T-helper 1 cell treated with Interleukin-12 subunit alpha and Interleukin-12 subunit beta and Interleukin-4 antibody, amounts not matched to agents 30 μg/mL and 1 μg/mL, for 36 hours (primary cell): ENCODE results near the gene ITGB1.
"Not testable (repeated sequence)": the region's sequence is repeated elsewhere in the genome, so short reads cannot be mapped to it uniquely, and the experiment has no call there.

Experiments
- H3K27ac Mint-ChIP-seq: one replicate; pipeline ENCODE4 v1.8.0; 2021; ENCODE audit warnings: mild to moderate bottlenecking, mixed read lengths
- H3K27me3 Mint-ChIP-seq: one replicate; pipeline ENCODE4 v1.8.0; 2021; ENCODE audit warnings: low read depth, mixed read lengths
- H3K36me3 Mint-ChIP-seq: one replicate; pipeline ENCODE4 v1.8.0; 2021; ENCODE audit warnings: low read depth, mixed read lengths
- H3K4me1 Mint-ChIP-seq: one replicate; pipeline ENCODE4 v1.8.0; 2021; ENCODE audit warnings: low read depth, mixed read lengths
- H3K4me3 Mint-ChIP-seq: one replicate; pipeline ENCODE4 v1.8.0; 2021; ENCODE audit warnings: mild to moderate bottlenecking, moderate library complexity, mixed read lengths
- H3K9me3 Mint-ChIP-seq: one replicate; pipeline ENCODE4 v1.8.0; 2021; ENCODE audit warnings: mixed read lengths

Gene ITGB1

DNA sequence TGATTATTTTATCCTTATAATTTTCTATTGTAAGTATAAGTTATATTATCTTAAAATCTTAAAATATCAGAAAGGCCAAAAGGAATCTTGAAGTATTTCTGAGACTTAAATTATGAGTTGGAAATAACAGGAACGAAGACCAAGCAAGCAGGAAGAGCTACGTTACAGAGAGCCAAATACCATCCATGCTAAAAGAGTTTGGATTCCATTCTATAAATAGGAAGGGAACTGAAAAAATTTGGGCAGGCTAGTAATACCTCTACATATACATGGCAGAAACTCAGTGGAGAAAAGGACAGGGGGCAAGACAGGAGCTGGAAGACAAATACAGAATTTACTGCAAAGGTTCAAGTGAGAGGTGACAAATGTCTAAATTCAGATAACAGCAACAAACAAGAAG lies 16.7 kb downstream of the ITGB1 start:
- Mint-ChIP-seq H3K9me3 (no peaks in the 10 kb centered on the region), H3K27ac (no peak overlapping the region), H3K36me3 (no peaks in the 10 kb centered on the region), H3K27me3 (no peaks in the 10 kb centered on the region), H3K4me3 (no peak overlapping the region), H3K4me1 (peaks cover 14% of the 10 kb centered on the region)

DNA sequence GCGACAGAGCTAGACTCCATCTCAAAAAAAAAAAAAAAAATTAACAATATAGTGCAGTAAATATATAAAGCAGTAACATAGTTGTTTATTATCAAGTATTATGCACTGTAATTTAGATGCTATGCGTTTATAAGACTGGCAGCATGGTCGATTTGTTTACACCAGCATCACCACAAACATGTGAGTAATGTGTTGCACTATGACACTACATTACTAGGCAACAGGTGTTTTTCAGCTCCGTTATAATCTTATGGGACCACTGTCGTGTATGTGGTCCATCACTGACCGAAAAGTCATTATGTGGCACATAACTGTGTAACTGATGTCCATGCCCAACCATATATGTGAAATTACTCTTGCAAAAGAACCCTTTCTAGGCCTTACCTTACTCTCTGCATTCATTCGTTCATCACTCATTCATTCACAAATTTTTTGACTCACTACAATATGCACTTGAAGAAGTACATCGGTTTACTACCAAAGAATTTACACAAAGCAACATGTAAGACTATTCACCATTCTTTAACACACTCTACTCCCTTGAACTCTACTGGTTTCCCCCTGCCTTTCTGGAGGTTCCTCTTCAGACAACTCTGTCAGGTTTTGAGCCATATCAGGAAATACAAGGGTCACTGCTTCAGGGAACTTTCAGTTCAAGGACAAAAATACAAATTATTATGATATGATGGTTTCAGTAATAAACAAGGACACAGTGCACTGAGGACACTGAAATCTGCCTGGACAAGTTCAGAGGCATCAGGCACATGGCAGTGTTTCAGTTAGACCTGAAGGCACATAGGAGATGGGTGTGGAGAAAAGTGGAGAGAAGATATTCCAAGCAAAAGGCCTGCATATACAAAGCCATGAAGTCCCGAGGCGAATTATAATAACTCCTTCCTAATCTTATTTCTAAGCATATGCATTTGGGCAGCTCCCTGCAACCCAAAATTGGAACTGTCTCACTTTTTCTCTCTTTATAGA lies 17.4 kb downstream of the ITGB1 start:
- Mint-ChIP-seq H3K9me3 (no peaks in the 10 kb centered on the region), H3K36me3 (peaks cover 3% of the 10 kb centered on the region), H3K27ac (peak overlapping the region; percentile 13), H3K4me3 (no peak overlapping the region), H3K27me3 (no peaks in the 10 kb centered on the region), H3K4me1 (peaks cover 14% of the 10 kb centered on the region)

DNA sequence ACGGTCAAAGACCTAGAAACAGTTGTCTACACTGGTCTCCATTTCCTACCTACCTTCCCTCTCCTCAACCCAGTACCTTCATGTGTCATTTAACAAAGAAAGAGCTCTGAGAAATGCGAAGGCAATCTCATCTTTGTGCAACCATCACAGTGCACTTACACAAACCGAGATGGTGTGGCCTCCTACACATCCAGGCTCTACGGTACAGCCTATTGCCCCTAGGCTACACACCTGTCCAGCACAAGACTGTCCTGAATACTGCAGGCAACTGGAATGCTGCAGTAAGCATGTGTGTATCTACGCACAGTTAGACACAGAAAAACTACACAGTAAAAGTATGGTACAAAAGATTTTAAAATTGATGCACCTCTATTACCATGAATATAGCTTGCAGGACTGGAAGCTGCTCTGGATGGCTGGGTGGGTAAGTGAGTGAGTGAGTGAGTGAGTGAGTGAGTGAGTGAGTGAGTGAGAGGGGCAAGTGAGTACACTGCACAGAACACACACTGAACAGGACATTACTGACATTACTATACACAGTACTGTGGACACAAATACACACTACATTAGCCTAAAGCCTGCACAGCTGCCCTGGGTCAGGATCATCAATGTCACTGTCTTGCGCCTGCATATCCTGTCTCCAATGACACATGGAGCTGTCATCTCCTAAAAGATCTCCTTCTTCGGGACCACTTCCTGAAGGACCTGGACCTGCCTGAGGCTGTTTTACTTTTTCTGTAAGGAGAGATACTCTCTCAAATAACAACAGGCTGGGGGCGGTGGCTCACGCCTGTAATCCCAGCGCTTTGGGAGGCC lies 18.5 kb downstream of the ITGB1 start:
- Mint-ChIP-seq H3K4me3 (no peak overlapping the region), H3K27me3 (no peaks in the 10 kb centered on the region), H3K27ac (no peak overlapping the region), H3K4me1 (peaks cover 14% of the 10 kb centered on the region), H3K9me3 (no peaks in the 10 kb centered on the region), H3K36me3 (peaks cover 3% of the 10 kb centered on the region)

DNA sequence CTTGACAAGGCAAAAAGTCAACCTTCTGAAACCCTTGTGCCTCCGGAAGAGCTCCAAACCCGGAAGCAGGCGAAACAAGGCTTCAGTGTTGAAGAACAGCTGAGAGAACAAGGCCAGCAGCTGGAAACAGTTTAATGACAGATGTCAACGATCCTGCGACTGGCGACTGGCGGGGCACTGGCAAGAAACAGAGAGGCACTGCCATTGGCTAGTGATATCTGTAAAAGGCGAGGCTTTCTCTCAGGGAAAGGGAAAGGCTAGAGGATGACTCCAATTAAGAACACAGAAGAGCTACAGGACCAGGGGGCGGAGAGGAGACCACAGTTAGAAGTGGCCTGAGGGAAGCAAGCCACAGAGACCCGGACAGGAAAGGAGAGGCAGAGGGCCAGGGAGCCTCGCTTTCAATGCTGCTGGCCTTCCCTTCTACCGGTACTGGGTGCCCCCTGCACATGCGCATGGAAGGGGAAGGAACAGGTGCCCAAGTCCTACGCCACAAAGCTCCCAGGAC lies 19.4 kb downstream of the ITGB1 start:
- Mint-ChIP-seq H3K4me1 (peaks cover 14% of the 10 kb centered on the region), H3K27me3 (no peaks in the 10 kb centered on the region), H3K4me3 (no peak overlapping the region), H3K27ac (no peak overlapping the region), H3K9me3 (no peaks in the 10 kb centered on the region), H3K36me3 (peaks cover 3% of the 10 kb centered on the region)

DNA sequence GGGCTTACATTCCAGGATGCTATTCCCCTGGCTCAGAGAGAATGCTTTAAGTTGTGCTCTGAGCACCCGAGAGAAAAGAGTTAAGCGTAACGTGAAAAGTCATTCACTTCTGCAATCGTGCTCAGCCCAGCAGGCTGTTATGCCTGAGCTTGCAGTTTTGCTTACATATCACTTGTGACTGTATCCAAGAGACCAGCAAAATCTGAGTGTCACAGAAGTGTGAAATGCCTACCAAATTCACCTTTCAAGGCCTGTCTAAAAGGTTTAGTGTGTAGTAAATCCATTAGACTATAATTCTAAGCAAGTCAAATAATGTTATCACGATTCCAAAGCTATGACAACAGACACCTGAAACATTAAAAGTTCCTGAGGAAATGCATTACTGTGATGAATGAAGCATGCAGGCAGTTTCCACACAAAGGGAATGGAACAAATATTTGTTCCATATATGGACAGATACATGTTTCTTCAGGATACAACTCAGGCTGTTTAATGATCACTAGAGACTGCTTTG lies 20.1 kb downstream of the ITGB1 start:
- H3K9me3 Mint-ChIP-seq: no peaks in the 10 kb centered on the region
- H3K36me3 Mint-ChIP-seq: peaks cover 4% of the 10 kb centered on the region
- H3K27me3 Mint-ChIP-seq: no peaks in the 10 kb centered on the region
- H3K4me1 Mint-ChIP-seq: peaks cover 14% of the 10 kb centered on the region
- H3K4me3 Mint-ChIP-seq: no peak overlapping the region
- H3K27ac Mint-ChIP-seq: no peak overlapping the region

DNA sequence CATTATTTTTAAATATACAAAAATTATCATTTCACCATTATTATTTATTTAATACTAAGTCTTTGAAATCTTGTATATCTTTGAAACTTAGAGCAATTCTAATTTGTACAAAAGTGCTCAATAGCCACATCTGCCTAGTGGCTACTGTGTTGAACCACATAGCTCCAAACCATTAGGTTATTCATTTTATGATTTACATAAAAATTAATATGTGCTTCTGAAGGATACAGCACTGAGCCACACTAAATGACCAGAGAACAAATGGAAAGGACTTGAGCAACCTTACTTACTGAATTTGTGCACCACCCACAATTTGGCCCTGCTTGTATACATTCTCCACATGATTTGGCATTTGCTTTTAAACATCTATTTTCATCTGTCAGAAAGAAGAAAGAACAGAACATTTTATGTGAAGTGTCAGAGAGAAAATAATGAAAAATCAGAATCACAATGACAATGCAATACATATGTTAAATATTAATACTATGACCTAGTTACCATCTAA lies 25.8 kb downstream of the ITGB1 start:
- peaks cover 13% of the 10 kb centered on the region for H3K36me3 Mint-ChIP-seq
- no peak overlapping the region for H3K4me3 Mint-ChIP-seq
- no peaks in the 10 kb centered on the region for H3K27me3 Mint-ChIP-seq
- H3K27ac Mint-ChIP-seq: no peak overlapping the region
- H3K4me1 Mint-ChIP-seq: peaks cover 3% of the 10 kb centered on the region
- H3K9me3 Mint-ChIP-seq: no peaks in the 10 kb centered on the region

DNA sequence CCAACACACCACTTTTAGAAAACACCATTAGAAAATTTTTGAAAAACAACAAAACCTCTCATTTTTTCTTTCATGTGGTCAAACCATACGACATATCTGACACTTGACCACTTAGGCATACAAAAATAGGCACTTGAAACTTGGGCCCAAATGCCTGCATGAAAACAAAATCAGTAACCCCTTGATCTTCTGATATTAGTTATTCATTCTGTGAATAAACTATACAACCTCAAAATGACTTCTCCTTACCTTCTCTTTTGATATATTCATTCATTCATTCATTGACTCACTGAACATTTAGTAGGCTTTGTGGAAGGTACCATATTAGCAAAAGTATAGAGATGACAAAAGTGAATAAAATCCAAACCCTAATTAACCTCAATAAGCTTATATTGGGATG lies 26.4 kb downstream of the ITGB1 start:
- H3K36me3 Mint-ChIP-seq: peaks cover 20% of the 10 kb centered on the region
- peaks cover 3% of the 10 kb centered on the region for H3K4me1 Mint-ChIP-seq
- no peak overlapping the region for H3K4me3 Mint-ChIP-seq
- H3K27me3 Mint-ChIP-seq: no peaks in the 10 kb centered on the region
- no peak overlapping the region for H3K27ac Mint-ChIP-seq
- H3K9me3 Mint-ChIP-seq: peaks cover under 1% of the 10 kb centered on the region

DNA sequence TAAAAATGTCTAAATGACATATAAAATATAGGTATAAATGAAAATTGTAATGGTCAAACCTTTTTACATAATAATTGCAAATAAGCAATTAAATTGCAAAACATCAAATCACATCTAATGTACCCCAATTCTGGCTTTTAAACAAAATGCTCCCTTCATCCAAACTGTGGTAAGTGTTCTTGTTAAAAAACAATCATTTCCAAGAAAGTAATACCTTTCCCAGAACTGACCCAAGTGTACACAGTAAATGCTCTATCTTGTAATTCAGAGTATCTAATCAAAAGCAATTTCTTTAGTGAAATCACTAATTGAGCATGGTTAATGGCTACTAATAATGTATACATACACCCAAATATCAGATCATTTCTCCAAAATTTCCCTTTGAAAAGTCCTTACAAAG lies 28.0 kb downstream of the ITGB1 start:
- peaks cover 25% of the 10 kb centered on the region for H3K36me3 Mint-ChIP-seq
- H3K27me3 Mint-ChIP-seq: no peaks in the 10 kb centered on the region
- H3K27ac Mint-ChIP-seq: no peak overlapping the region
- no peak overlapping the region for H3K4me3 Mint-ChIP-seq
- peaks cover 4% of the 10 kb centered on the region for H3K9me3 Mint-ChIP-seq
- H3K4me1 Mint-ChIP-seq: peaks cover 3% of the 10 kb centered on the region

DNA sequence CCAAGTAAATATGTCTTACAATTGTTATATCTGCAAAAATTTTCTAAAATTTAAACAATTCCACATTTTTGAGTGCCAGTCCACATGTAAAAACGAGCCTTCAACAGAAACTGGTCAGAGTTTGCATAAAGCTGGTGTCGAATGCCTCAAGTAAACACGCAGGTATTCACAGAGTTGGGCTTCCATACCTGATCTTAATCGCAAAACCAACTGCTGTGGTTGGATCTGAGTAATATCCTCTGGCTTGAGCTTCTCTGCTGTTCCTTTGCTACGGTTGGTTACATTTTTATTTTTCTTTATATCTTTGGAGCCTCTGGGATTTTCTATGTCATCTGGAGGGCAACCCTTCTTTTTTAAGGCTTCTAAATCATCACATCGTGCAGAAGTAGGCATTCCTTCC lies 28.4 kb downstream of the ITGB1 start:
- peaks cover 3% of the 10 kb centered on the region for H3K4me1 Mint-ChIP-seq
- H3K27ac Mint-ChIP-seq: no peak overlapping the region
- H3K4me3 Mint-ChIP-seq: no peak overlapping the region
- H3K9me3 Mint-ChIP-seq: peaks cover 4% of the 10 kb centered on the region
- no peaks in the 10 kb centered on the region for H3K27me3 Mint-ChIP-seq
- peaks cover 25% of the 10 kb centered on the region for H3K36me3 Mint-ChIP-seq

DNA sequence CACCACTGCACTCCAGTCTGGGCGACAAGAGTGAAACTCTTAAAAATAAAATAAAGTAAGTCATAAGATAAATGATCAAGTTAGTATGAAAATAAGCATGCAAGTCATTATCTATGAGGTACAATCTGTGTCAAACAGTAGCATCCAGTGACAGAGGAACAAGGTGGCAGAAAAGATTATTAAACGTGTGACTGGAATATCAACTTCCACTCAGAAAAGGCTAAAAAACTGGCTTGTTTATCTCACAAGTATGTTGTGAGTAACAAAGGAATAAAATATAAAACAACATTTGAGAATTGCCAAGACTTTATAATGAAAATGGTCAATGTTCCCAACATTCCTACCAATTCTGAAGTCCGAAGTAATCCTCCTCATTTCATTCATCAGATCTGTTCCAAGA lies 30.3 kb downstream of the ITGB1 start:
- Mint-ChIP-seq H3K4me3 (no peak overlapping the region), H3K36me3 (peaks cover 27% of the 10 kb centered on the region), H3K4me1 (peaks cover 7% of the 10 kb centered on the region)

DNA sequence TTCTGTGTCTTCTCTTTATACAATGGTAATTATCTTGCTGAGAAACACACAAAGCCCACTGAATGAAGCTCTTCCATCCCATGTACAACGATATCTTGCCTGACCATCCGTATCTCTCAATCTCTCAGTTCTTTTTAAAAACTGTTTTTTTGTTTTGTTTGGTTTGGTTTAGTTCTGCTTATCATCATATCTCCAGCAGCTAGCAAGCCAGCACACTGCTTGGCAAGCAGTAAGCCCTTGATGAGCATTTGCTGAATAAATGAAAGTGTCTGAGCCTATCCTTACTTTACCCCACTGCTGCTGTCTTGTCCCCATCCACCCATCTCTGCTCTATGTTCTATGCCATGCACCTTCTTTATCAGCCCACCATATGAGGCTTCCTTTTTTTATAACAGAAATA lies 34.2 kb downstream of the ITGB1 start:
- H3K27ac Mint-ChIP-seq: no peak overlapping the region
- peaks cover 6% of the 10 kb centered on the region for H3K4me1 Mint-ChIP-seq
- H3K36me3 Mint-ChIP-seq: peaks cover 37% of the 10 kb centered on the region
- peaks cover 4% of the 10 kb centered on the region for H3K9me3 Mint-ChIP-seq
- no peaks in the 10 kb centered on the region for H3K27me3 Mint-ChIP-seq
- no peak overlapping the region for H3K4me3 Mint-ChIP-seq

More for the DNA sequence above, 30.3 kb downstream of the ITGB1 start:
- Mint-ChIP-seq H3K27ac (no peak overlapping the region), H3K9me3 (peaks cover 4% of the 10 kb centered on the region), H3K27me3 (no peaks in the 10 kb centered on the region)

DNA sequence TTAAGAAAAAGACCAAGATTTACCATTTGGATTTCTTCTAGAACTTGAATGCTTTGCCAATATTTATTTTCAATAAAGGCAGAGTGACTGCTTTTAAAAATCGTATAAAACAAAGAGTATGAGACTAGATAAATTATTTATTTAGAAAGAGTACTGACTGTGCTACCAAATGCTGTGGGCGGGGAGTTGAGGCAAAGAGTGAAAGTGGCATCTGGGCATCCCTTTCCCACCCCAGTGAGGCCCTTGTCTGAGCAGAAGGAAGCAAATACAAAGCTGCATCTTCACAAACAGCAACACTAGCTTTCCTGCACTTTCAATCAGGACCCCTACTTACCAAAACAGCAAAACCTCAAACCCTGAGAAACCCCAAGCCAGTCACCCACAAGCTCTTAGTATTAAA lies 34.9 kb downstream of the ITGB1 start:
- H3K27me3 Mint-ChIP-seq: no peaks in the 10 kb centered on the region
- H3K36me3 Mint-ChIP-seq: peaks cover 37% of the 10 kb centered on the region
- no peak overlapping the region for H3K27ac Mint-ChIP-seq

DNA sequence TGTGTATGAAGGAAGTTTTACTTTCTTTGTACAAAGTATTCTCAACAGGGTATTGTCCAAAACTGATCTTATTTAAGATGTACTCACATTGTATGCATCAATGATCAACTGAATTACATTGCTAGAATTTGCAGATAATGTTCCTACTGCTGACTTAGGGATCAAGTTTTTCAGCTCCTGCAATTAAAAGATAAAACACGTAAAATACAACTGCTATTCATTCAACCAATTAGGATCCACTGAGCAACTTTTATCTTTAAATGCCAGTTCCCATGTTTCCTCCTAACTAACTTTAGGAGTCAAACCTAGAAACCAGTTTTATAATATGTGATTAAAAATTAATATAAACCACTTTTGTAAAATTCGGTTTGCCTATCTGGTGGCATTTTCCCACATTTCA lies 35.9 kb downstream of the ITGB1 start:
- no peak overlapping the region for H3K27ac Mint-ChIP-seq
- peaks cover 4% of the 10 kb centered on the region for H3K9me3 Mint-ChIP-seq
- no peak overlapping the region for H3K4me3 Mint-ChIP-seq
- peaks cover 6% of the 10 kb centered on the region for H3K4me1 Mint-ChIP-seq
- H3K36me3 Mint-ChIP-seq: peaks cover 33% of the 10 kb centered on the region
- no peaks in the 10 kb centered on the region for H3K27me3 Mint-ChIP-seq

More for the DNA sequence above, 34.9 kb downstream of the ITGB1 start:
- no peak overlapping the region for H3K4me3 Mint-ChIP-seq
- H3K4me1 Mint-ChIP-seq: peaks cover 6% of the 10 kb centered on the region
- peaks cover 4% of the 10 kb centered on the region for H3K9me3 Mint-ChIP-seq

DNA sequence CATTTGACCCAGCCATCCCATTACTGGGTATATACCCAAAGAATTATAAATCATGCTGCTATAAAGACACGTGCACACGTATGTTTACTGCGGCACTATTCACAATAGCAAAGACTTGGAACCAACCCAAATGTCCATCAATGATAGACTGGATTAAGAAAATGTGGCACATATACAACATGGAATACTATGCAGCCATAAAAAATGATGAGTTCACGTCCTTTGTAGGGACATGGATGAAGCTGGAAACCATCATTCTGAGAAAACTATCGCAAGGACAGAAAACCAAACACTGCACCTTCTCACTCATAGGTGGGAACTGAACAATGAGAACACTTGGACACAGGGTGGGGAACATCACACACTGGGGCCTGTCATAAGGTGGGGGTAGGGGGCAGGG lies 40.2 kb downstream of the ITGB1 start:
- peaks cover 42% of the 10 kb centered on the region for H3K36me3 Mint-ChIP-seq
- H3K4me1 Mint-ChIP-seq: not testable (repeated sequence)

More for the DNA sequence above, 40.2 kb downstream of the ITGB1 start:
- not testable (repeated sequence) for H3K4me3 Mint-ChIP-seq, H3K9me3 Mint-ChIP-seq, H3K27ac Mint-ChIP-seq, H3K27me3 Mint-ChIP-seq
